Measurements from ENCODE around the gene ATXN7. TPM values are rescaled to one million over a fixed set of nuclear protein-coding genes. Genes with fewer than 3 reads are reported as not detected.

The ATXN7 gene
- total and polyA plus RNA-seq, 2 of the 4 experiments (the other 2 are of a cell fraction), result 8.6 to 13.6 TPM

GRCh38 chr3:64002233-64002632, 138.6 kb downstream of the ATXN7 start:
- Histone ChIP-seq H3K14ac (replicated peaks; ENCODE audit: low read depth, low read length) (no peak overlapping the region), H3K23ac (ENCODE audit: low read depth, low read length) (no peak overlapping the region), H3K9ac (ENCODE audit: low read depth, low read length) (no peak overlapping the region), H3K36me3 (ENCODE audit: control insufficient read depth, insufficient read depth, low read length) (peaks cover 26% of the 10 kb centered on the region), H4K8ac (ENCODE audit: low read depth in 2 of 2, low read length in 2 of 2) (no peak overlapping the region), H2AK9ac (replicated peaks; ENCODE audit: low read depth, low read length, poor library complexity) (no peak overlapping the region), H2AK5ac (ENCODE audit: low read depth, low read length) (no peak overlapping the region), H3K9me1 (ENCODE audit: insufficient read depth, low read length) (peaks cover 16% of the 10 kb centered on the region), H3K56ac (ENCODE audit: extremely low read depth, insufficient read depth, low read length) (no peak overlapping the region), H3K4me2 (ENCODE audit: low read depth, low read length) (no peak overlapping the region), H2BK15ac (ENCODE audit: low read depth, low read length) (no peak overlapping the region; the same call in 2 of the 3 replicates), H3K27me3 (ENCODE audit: control insufficient read depth, insufficient read depth, low read length) (no peaks in the 10 kb centered on the region), H3K27ac (ENCODE audit: insufficient read depth, low read length) (no peak overlapping the region), H4K5ac (ENCODE audit: low read depth, low read length) (no peak overlapping the region), H2BK5ac (ENCODE audit: low read depth, low read length, poor library complexity, severe bottlenecking) (no peak overlapping the region), H2AFZ (replicated peaks; ENCODE audit: low read length, poor library complexity) (no peak overlapping the region), H4K91ac (ENCODE audit: insufficient read depth, low read depth, low read length) (no peak overlapping the region), H2BK120ac (ENCODE audit: low read depth, low read length) (no peak overlapping the region), H3K9me3 (ENCODE audit: control insufficient read depth, insufficient read depth, low read length) (no peaks in the 10 kb centered on the region), H2BK20ac (ENCODE audit: low read depth, low read length) (no peak overlapping the region), H3K79me1 (ENCODE audit: low read depth in 1 of 2, low read length in 2 of 2) (peaks cover 9 to 50% of the 10 kb centered on the region in 2 experiments), H4K20me1 (ENCODE audit: insufficient read depth, low read length) (peaks cover 7% of the 10 kb centered on the region; the same call in 1 of the 2 replicates), H3K18ac (ENCODE audit: low read depth, low read length) (no peak overlapping the region), H3K4me1 (ENCODE audit: control insufficient read depth, insufficient read depth, low read length) (peaks cover 6% of the 10 kb centered on the region; the same call in 1 of the 2 replicates), H3K4me3 (ENCODE audit: insufficient read depth, low read depth, low read length) (no peak overlapping the region), H3K4ac (ENCODE audit: low read depth, low read length) (no peak overlapping the region)
- POLR2A ChIA-PET (ENCODE audit: unreplicated experiment), result no interaction called here
- dilution Hi-C loops (cut with HindIII; ENCODE audit: low sequenced_read_pairs, unreplicated experiment), result no loop called here
- DNase-seq, result no peak
- intact Hi-C loops (cut with micrococcal nuclease), result no loop called here
- no CpG with 5 or more reads among the region's 4 CpGs for WGBS, 2 experiments (ENCODE audit: extremely low coverage in 2 of 2, insufficient read length in 1 of 2)
- TF ChIP-seq CTCF (conservative IDR thresholded peaks at IDR 0.05; ENCODE audit: low read depth, low read length), result no peak
- TF ChIP-seq MAFK (IDR thresholded peaks at IDR 0.05; ENCODE audit: low read depth, low read length), result no peak
- no peak for TF ChIP-seq NFE2L2 (IDR thresholded peaks at IDR 0.05; ENCODE audit: low read depth, low read length)
- no peak for TF ChIP-seq RCOR1 (IDR thresholded peaks at IDR 0.05; ENCODE audit: insufficient replicate concordance, low read length)
- no peak for TF ChIP-seq MXI1 (IDR thresholded peaks at IDR 0.05; ENCODE audit: borderline replicate concordance, low read depth, low read length)
- no peak for TF ChIP-seq RAD21 (IDR thresholded peaks at IDR 0.05; ENCODE audit: low read length)
- no peak for TF ChIP-seq BHLHE40 (IDR thresholded peaks at IDR 0.05; ENCODE audit: low read depth, low read length)
- TF ChIP-seq MAZ (IDR thresholded peaks at IDR 0.05; ENCODE audit: borderline replicate concordance, low read depth, low read length), result no peak
- TF ChIP-seq POLR2A (IDR thresholded peaks at IDR 0.05; ENCODE audit: low read depth, low read length), result no peak
- no peak for TF ChIP-seq CEBPB (IDR thresholded peaks at IDR 0.05; ENCODE audit: low read depth, low read length)
- TF ChIP-seq, protein P1, sequence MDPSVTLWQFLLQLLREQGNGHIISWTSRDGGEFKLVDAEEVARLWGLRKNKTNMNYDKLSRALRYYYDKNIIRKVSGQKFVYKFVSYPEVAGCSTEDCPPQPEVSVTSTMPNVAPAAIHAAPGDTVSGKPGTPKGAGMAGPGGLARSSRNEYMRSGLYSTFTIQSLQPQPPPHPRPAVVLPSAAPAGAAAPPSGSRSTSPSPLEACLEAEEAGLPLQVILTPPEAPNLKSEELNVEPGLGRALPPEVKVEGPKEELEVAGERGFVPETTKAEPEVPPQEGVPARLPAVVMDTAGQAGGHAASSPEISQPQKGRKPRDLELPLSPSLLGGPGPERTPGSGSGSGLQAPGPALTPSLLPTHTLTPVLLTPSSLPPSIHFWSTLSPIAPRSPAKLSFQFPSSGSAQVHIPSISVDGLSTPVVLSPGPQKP (IDR thresholded peaks at IDR 0.05; ENCODE audit: borderline replicate concordance, low read depth, low read length), result no peak
- TF ChIP-seq RFX5 (IDR thresholded peaks at IDR 0.05; ENCODE audit: low read depth, low read length), result no peak
- no peak for TF ChIP-seq USF2 (IDR thresholded peaks at IDR 0.05; ENCODE audit: low read depth, low read length)
- no peak for TF ChIP-seq FOS (IDR thresholded peaks at IDR 0.05; ENCODE audit: low read depth, low read length)
- CTCF ChIA-PET, result no interaction called here
- no peak for ATAC-seq (ENCODE audit: low read depth)
- in situ Hi-C loops (cut with MboI; ENCODE audit: low sequenced_read_pairs), result no loop called here
- BruUV-seq (replicated peaks), result no TSS peak
